Inferior parietal cortex (tissue), 1 donor: Measurements from ENCODE around the gene ODR4.
"Not testable (repeated sequence)": the region's sequence is repeated elsewhere in the genome, so short reads cannot be mapped to it uniquely, and the experiment has no call there.

ENCODE experiments used
- DNase-seq: peaks from one replicate; pipeline ENCODE4 v3.0.0-alpha.2; 2016; ENCODE audit errors: extremely low spot score

The ODR4 gene

DNA sequence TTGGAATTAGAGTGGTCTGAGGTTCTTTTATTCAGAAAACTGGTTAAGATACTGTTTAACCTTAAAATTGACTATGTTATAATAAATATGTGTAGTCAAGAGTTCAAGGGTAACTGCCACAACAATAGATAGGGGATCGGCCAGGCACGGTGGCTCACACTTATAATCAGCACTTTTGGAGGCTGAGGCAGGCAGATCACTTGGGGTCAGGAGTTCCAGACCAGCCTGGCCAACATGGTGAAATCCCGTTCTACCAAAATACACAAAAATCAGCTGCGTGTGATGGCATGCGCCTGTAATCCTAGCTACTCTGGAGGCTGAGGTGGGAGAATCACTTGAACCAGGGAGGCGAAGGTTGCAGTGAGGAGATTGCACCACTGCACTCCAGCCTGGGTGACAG is 45.8 kb downstream of the ODR4 start:
- no peak for DNase-seq

DNA sequence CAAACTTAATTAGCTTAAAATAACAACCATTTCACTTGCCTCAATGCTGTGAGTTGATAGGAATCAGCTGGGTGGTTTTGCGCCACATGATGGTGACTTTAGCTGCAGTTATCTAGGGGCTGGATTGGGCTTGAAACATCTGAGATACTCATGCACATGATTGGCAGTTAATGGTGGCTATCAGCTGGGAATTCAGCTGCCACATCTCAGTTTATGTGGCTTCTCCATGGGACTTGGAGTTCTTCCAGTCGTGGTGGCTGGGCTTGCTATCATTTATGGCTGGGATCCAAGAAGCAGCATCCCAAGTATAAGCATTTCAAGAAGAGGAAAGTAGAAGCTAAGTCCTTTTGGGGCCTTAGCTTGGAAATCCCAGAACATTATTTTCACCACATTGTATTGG is 48.9 kb downstream of the ODR4 start:
- DNase-seq, result no peak

DNA sequence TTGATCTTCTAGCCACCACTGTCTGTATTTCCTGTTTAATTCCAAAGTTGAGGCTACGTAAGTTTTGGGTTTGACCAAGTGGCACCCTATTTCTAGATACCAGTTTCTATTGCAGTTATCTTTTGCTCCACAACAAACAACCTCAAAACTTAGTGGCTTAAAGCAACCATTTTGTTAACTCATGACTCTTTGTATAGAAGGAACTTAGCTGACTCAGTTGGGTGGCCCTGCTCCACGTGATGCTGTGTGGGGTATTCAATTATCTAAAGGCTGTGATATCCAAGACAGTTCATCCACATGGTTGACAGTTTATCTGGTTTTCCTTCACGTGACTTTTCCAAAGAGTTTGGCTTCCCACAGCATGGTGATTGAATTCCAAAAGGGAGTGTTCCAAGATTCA is 50.5 kb downstream of the ODR4 start:
- DNase-seq, result no peak

DNA sequence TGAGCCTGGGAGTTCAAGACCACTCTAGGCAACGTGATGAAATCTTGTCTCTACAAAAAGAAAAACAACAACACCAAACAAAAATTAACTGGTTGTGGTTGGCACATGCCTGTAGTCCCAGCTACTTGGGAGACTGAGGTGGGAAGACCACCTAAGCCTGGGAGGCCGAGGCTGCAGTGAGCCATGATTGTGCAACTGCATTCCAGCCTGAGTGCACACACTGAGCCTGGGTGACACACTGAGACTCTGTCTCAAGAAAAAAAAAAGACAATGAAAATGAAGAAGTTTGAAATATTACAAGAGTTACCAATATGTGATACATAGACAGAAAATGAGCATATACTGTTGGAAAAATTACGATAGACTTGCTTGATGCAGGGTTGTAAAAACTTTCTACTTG is 53.4 kb downstream of the ODR4 start:
- no peak for DNase-seq

DNA sequence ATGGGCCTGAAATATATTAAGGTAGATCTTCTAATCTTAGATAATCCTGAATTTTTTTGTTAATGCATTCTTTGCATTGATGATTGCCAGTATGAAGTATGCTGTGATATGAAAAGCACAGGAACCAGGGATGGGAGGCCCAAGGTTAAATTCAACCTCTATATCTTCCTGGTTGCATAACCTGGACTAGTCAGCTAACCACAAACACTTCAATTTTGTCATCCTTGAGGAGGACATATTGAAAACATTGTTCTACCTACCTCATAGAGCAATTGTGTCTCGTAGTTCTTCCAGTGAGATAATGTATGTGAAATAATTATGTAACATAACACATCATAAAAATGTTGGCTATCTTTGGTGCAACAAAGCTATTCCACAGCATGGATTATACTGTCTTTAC is 59.7 kb downstream of the ODR4 start:
- no peak for DNase-seq

DNA sequence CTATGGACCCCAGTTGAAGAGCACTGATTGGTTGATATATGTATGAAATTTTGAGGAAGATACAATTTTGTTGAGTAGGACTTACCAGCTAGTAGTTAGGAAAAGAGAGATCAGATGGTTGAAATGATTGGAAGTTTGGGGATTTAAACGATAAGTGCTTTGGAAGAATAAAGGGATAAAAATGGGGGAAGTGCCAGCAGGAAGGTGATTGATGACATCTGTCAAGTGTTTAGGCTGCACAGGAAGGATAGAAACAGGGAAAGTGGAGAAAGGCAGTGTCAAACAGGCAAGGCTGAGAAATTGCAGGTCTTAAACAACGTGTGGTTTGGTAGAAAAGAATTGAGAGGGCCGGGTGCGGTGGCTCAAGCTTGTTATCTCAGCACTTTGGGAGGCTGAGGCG is 62.9 kb downstream of the ODR4 start:
- no peak for DNase-seq

DNA sequence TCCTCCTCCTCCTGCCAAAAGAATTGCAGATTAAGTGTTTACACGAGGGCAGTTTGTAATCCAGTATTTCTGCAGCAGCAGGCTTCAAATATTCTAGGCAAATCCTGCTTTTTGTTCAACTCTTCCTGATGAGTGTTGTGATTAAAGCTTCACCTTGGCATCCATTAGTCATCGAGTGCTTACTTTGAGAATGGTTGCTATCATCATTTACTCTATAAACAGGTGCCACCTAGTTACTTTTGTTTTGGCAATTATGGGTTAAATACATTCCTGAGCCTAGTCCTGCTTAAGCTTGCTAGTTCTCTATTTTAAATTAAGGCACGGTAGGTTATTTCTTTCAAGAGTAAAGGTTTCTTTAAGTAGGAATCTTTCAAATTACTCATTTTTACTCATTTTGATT is 64.9 kb downstream of the ODR4 start:
- DNase-seq, result no peak

DNA sequence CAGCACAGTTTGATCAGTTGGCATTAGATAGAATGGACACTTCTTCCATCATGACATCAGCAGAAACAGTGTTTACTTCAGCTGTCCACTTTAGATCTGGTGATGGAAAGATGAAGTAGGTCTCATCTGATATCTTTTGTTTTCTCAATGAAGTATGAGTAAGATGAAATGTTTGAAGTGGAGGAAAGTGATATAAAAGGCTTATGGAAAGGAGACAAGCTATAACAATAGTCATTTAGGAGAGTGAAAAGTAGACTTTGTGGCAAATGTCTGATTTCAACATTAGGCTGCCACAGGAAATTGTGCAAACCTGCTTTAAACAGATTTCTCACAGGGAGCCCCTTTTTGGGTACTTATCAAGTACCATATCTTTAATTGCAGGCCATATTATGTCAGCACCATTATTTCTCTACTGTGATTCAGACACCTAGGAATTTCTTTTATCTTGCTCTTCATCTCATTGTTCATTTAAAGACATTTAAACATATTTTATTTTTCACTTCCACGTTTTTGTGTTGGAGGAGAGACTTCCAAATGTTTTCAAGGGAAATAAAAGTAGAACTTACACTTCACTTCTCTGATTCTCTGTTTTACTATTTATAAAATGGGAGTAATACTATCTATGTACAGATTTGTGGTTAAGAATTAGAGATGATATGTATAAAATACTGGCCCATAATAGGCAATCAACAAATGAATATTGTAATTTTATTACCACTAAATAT is 67.2 kb downstream of the ODR4 start:
- no peak for DNase-seq

DNA sequence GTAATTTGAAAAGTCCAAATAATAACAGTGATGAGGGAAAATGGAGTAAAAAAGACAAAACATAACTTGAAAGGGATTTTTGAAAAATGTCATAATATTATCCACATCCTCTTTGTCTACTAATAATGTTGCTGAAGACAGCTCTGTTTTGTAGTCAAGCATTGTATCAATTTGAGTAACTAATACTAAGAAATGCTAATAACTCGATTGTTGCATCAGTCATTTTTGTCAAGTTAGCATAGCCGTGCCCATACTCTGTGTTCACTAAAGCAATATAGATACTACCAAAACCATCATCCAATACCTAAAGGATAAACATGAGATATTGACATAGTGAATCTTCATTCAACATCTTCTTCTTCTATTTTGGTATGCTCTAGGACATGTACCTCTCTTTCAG is 68.0 kb downstream of the ODR4 start:
- DNase-seq, result no peak

DNA sequence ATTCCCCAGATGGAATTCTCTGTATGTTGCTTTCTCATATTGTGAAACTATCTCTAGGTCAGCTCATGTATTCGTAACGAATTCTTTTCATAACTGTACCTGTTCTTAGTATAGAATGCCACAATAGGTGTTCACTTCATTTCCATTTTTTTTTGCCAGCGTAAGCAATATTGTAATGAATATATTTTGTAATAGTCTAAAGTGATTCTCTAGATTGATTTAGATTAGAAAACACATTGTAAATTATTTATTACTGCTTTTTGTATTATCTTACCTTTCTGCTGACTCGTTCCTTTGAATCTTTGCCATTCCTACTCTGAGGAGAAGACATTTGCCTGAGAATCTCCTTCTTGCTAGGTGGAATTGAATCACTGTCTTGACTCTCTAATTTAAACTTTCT is 70.5 kb downstream of the ODR4 start:
- no peak for DNase-seq

DNA sequence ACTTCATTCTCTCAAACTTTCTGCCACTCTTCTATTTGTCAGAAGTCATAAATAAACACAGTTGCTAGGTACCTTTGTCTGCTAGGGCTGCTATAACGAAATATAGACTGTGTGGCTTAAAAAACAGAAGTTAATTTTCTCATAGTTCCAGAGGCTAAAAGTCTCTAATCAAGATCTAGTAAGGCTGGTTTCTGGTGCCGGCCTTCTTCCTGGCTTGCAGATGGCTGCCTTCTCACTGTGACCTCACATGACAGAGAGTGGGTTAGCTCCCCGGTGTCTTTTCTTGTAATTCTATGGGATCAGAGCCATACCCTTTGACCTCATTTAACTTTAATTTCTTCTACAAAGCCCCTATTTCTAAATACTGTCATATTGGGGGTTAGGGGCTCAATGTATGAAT is 79.3 kb downstream of the ODR4 start:
- no peak for DNase-seq

DNA sequence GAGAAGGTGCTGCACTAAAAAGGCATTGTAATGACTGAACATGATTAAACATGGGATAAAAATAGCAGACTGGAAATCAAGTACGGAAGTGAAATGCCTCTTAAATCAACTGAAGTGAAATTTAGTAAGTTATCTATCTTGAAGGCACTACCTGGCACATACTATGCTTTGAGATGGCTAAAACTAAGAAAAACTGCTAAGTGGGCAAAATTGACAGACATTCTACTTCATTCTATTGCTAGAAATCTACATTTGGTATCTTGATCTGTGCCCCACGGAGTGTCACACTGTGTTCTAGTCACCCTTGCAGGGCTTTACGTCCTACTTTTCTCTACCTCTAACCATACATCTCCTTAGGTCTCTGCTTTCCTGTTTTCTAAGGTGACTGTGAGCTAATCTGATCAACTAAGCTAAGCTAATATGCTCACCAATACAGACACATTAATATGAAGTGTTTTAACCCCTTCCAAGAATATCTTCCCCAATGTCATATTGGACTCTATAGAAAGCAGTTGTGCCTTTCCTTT is 81.2 kb downstream of the ODR4 start:
- no peak for DNase-seq

DNA sequence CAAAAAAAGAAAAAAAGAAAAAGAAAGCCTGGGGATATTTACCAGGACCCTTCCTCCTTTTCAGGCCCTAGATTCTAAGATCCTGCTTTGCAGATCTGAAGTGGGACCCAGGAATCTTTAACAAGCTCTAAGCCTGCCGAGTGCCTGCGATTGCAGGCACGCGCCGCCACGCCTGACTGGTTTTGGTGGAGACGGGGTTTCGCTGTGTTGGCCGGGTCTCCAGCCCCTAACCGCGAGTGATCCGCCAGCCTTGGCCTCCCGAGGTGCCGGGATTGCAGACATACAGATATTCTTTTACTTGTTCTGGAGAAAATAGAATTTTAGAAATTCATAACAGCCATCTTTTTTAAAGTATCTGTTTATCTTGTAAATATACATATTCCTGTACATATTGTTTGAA is 83.5 kb downstream of the ODR4 start:
- not testable (repeated sequence) for DNase-seq

DNA sequence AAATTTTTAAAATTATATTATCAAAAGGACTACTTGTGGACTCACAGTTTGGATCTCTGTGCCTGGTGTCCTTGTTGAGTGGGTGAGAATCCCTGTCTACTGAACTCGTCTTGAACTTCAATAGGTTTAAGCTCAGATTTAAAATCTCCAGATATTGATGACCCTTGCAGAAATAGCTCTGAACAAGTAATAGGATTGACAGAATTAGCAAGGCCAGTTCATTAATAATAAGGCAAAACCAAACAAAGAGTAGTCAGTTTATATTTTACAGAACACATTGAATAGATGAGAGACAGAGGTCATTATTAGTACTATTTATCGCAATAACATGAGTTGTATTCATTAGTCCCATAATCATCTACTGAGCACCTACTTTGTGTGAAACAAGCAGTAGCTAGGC is 85.4 kb downstream of the ODR4 start, which contains the start of gene PDC:
TSS of gene PDC (minus strand) at position 101 of the 400 bp plus-strand sequence. CDS start 11,655 bp downstream, outside the sequence.
- no peak for DNase-seq

DNA sequence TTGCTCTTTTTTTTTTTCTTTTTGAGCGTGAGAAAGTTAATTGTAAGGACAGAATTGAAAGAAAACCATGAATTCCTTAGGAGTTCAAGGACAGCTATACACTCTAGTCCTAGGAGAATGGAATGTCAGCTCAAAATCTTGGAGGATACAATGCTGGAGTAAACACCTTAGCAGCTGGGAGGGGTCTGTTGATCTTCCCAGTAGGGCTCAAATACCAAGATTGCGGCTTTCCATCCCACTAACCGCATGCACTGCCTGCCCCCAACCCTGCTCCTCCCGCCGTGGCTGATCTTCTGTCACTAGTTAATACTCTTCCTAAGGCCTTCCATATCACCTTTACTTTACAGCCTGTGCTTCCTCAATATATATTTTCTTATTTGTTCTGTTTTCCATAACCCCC is 87.9 kb downstream of the ODR4 start:
- no peak for DNase-seq

DNA sequence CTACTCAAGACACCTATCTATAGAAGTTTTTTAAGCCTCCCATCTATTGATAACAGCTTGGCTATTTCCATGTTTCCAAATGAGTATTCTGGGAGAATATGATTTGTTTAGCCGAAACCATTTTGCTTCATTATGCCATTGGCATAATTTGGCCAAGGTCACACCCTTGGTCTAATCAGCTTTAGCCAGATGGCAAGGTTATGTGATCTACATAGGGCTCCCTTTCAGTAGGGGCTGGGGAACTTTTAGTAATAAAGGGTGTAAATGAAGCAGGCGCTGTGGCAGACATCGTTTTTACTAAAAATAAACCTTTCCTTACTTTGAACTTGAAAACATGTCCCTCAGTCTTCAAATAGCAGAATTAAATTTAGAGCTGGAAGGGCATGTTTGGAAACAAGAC is 88.3 kb downstream of the ODR4 start:
- DNase-seq, result no peak

DNA sequence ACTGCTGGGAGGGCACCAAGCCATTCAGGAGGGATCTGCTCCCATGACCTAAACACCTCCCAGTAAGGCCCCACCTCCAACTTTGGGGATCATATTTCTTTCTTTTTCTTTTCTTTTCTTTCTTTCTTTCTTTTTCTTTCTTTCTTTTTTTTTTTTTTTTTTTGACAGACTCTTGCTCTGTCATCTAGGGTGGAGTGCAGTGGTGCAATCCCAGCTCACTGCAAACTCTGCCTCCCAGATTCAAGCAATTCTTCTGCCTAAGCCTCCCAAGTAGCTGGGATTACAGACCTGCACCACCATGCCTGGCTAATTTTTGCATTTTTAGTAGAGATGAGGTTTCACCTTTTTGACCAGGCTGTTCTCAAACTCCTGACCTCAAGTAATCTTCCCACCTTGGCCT is 89.9 kb downstream of the ODR4 start:
- DNase-seq, result not testable (repeated sequence)

DNA sequence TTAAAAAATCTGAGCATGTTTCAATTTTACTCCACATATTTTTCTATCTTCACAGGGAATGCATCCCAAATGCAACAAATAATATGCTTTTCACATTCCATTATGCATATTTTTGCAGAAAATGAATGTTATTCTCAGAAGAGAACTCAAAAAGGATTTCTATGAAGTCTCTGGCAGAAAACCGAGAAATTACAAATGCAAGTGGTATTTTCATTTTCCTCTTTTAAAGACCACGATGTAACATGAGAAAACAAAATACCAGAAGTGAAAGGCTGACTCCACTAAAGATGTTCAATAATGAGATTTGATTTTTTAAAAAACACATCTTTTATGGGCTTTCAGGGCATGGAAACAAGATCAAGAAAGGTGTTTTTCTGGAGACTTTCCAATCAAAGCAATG is 90.3 kb downstream of the ODR4 start:
- DNase-seq, result no peak
